Activated naive CD4-positive, alpha-beta T cell (primary cell): ENCODE results near the gene TTN.
"Not testable (repeated sequence)": the region's sequence is repeated elsewhere in the genome, so short reads cannot be mapped to it uniquely, and the experiment has no call there.

ENCODE experiments used
- DNase-seq, 4 experiments: peaks; one replicate each; lab custom pipeline; 2025; lab: John Stamatoyannopoulos, UW

The TTN gene

GRCh38 chr2:178530131-178530530 lies 277.1 kb downstream of the TTN start:
- DNase-seq = no peak

GRCh38 chr2:178529194-178529593 lies 278.0 kb downstream of the TTN start:
- no peak for DNase-seq

GRCh38 chr2:178528647-178529046 lies 278.6 kb downstream of the TTN start:
- DNase-seq = no peak

GRCh38 chr2:178527592-178527991 lies 279.6 kb downstream of the TTN start:
- no peak for DNase-seq

- no peak for DNase-seq
Observed at GRCh38 chr2:178526256-178526655, 281.0 kb downstream of the TTN start.

GRCh38 chr2:178525460-178525859 lies 281.8 kb downstream of the TTN start:
- not testable (repeated sequence) for DNase-seq

- DNase-seq = not testable (repeated sequence)
Observed at GRCh38 chr2:178525010-178525409, 282.2 kb downstream of the TTN start.

- DNase-seq = no peak
Observed at GRCh38 chr2:178523596-178524134, 283.6 kb downstream of the TTN start.

GRCh38 chr2:178522950-178523595 lies 284.1 kb downstream of the TTN start:
- peak; percentile 45 to 75 (median 50) for DNase-seq

- no peak for DNase-seq
Observed at GRCh38 chr2:178521304-178522150, 285.7 kb downstream of the TTN start.

- no peak for DNase-seq
Observed at GRCh38 chr2:178517496-178517895, 289.7 kb downstream of the TTN start.

- no peak for DNase-seq
Observed at GRCh38 chr2:178514664-178515063, 292.6 kb downstream of the TTN start.

GRCh38 chr2:178513876-178514275 lies 293.3 kb downstream of the TTN start:
- DNase-seq = no peak

- DNase-seq = no peak
Observed at GRCh38 chr2:178512484-178512883, 294.7 kb downstream of the TTN start.

- no peak for DNase-seq
Observed at GRCh38 chr2:178510384-178510783, 296.8 kb downstream of the TTN start.

- no peak for DNase-seq
Observed at GRCh38 chr2:178508646-178509045, 298.6 kb downstream of the TTN start.

- no peak for DNase-seq
Observed at GRCh38 chr2:178506949-178507348, 300.3 kb downstream of the TTN start.

- DNase-seq = no peak
Observed at GRCh38 chr2:178506524-178506923, 300.7 kb downstream of the TTN start.

- no peak for DNase-seq
Observed at GRCh38 chr2:178506101-178506500, 301.1 kb downstream of the TTN start.

- DNase-seq = no peak
Observed at GRCh38 chr2:178502751-178503150, 304.5 kb downstream of the TTN start.

- no peak for DNase-seq
Observed at GRCh38 chr2:178499640-178500039, 307.6 kb downstream of the TTN start.

GRCh38 chr2:178498137-178498536 lies 309.1 kb downstream of the TTN start:
- DNase-seq = no peak

GRCh38 chr2:178496049-178496448 lies 311.2 kb downstream of the TTN start:
- DNase-seq = no peak
